HK-2 (cell line): Measurements from ENCODE around the gene STON2.
"Not testable (repeated sequence)": the region's sequence is repeated elsewhere in the genome, so short reads cannot be mapped to it uniquely, and the experiment has no call there.

Experiments used
- DNase-seq: peaks from one replicate; pipeline ENCODE4 v3.0.0-alpha.2; 2018; ENCODE audit not compliant: unreplicated experiment

The STON2 gene

GRCh38 chr14:81382517-81383225 lies 17.5 kb downstream of the STON2 start:
- DNase-seq: no peak

- DNase-seq: not testable (repeated sequence)
Observed at GRCh38 chr14:81380009-81380408, 20.1 kb downstream of the STON2 start.

- no peak for DNase-seq
Observed at GRCh38 chr14:81371802-81372201, 28.3 kb downstream of the STON2 start.

- no peak for DNase-seq
Observed at GRCh38 chr14:81367563-81367962, 32.6 kb downstream of the STON2 start.

- DNase-seq: no peak
Observed at GRCh38 chr14:81366884-81367283, 33.2 kb downstream of the STON2 start.

GRCh38 chr14:81366214-81366613 lies 33.9 kb downstream of the STON2 start:
- no peak for DNase-seq

GRCh38 chr14:81363746-81364378 lies 36.3 kb downstream of the STON2 start:
- DNase-seq: no peak

GRCh38 chr14:81353691-81354323 lies 46.3 kb downstream of the STON2 start:
- DNase-seq: no peak

- DNase-seq: no peak
Observed at GRCh38 chr14:81352413-81352812, 47.7 kb downstream of the STON2 start.

- DNase-seq: no peak
Observed at GRCh38 chr14:81351205-81351604, 48.9 kb downstream of the STON2 start.

GRCh38 chr14:81350344-81351130 lies 49.6 kb downstream of the STON2 start:
- DNase-seq: no peak

GRCh38 chr14:81348061-81348460 lies 52.1 kb downstream of the STON2 start:
- no peak for DNase-seq

- DNase-seq: no peak
Observed at GRCh38 chr14:81345781-81346180, 54.3 kb downstream of the STON2 start.

GRCh38 chr14:81344481-81345160 lies 55.5 kb downstream of the STON2 start:
- DNase-seq: no peak

GRCh38 chr14:81343701-81344100 lies 56.4 kb downstream of the STON2 start:
- no peak for DNase-seq

GRCh38 chr14:81342850-81343580 lies 57.1 kb downstream of the STON2 start:
- no peak for DNase-seq

- no peak for DNase-seq
Observed at GRCh38 chr14:81341781-81342180, 58.3 kb downstream of the STON2 start.

GRCh38 chr14:81341370-81341769 lies 58.8 kb downstream of the STON2 start:
- no peak for DNase-seq

GRCh38 chr14:81340201-81340600 lies 59.9 kb downstream of the STON2 start:
- DNase-seq: no peak

- no peak for DNase-seq
Observed at GRCh38 chr14:81337073-81337472, 63.1 kb downstream of the STON2 start.

- no peak for DNase-seq
Observed at GRCh38 chr14:81336009-81336408, 64.1 kb downstream of the STON2 start.
